Naive thymus-derived CD4-positive, alpha-beta T cell (primary cell): ENCODE data around the gene LIPK. TPM values are rescaled to one million over a fixed set of nuclear protein-coding genes. Genes with fewer than 3 reads are reported as not detected.

Experiments
- ATAC-seq: fragments of 150-1000 bp; cut with Tn5 transposase; 2 replicates; pipeline ENCODE4 v1.10.0; 2021; ENCODE audit warnings: mild to moderate bottlenecking, moderate library complexity
- CTCF ChIA-PET: fragments of 350-600 bp; sonication (Branson Sonifier 250); formaldehyde crosslinking; loops from one replicate; lab custom pipeline; 2021; ENCODE audit warnings: antibody characterized with exemption; lab: Charles Lee
- POLR2A ChIA-PET: fragments of 350-600 bp; sonication (Branson Sonifier 250); formaldehyde crosslinking; loops from one replicate; lab custom pipeline; 2021; ENCODE audit warnings: antibody characterized with exemption, inconsistent platforms; lab: Charles Lee
- DNase-seq, 9 donors: peaks; one replicate each; pipeline versions ENCODE4 v3.0.0 to v3.0.0-alpha.2; 2020 to 2022; ENCODE audit warnings: mixed read lengths in 1 of 9
- H3K27ac ChIP-seq: one replicate; pipeline ENCODE4 v1.7.0; 2013; ENCODE audit warnings: mild to moderate bottlenecking, low read depth, low read length, moderate library complexity
- H3K27me3 ChIP-seq, 2 donors: one replicate each; pipeline ENCODE4 v1.7.0; 2013; ENCODE audit warnings: low read length in 2 of 2, mild to moderate bottlenecking in 2 of 2, moderate library complexity in 2 of 2; ENCODE audit not compliant: control insufficient read depth in 2 of 2, insufficient read depth in 2 of 2
- H3K36me3 ChIP-seq, 3 experiments: 1 replicate in 2 of 3; 2 replicates in 1 of 3; pipeline ENCODE4 v1.7.0; 2013; ENCODE audit warnings: low read length in 3 of 3, mild to moderate bottlenecking in 3 of 3, moderate library complexity in 1 of 3; ENCODE audit not compliant: insufficient read depth in 3 of 3, control insufficient read depth in 2 of 3
- H3K4me1 ChIP-seq, 2 donors: one replicate each; pipeline ENCODE4 v1.7.0; 2013; ENCODE audit warnings: low read length in 2 of 2, mild to moderate bottlenecking in 2 of 2, moderate library complexity in 1 of 2; ENCODE audit not compliant: control insufficient read depth in 2 of 2, insufficient read depth in 2 of 2
- H3K4me3 ChIP-seq: 2 replicates; pipeline ENCODE4 v1.7.0; 2013; ENCODE audit warnings: mild to moderate bottlenecking, low read length
- H3K9me3 ChIP-seq, 3 experiments: 1 replicate in 2 of 3; 2 replicates in 1 of 3; pipeline ENCODE4 v1.7.0; 2013; ENCODE audit warnings: low read length in 3 of 3; ENCODE audit not compliant: control insufficient read depth in 2 of 3
- H3K27ac Mint-ChIP-seq, 9 donors: one replicate each; pipeline ENCODE4 v1.8.0; 2020 to 2022; ENCODE audit warnings: mixed read lengths in 9 of 9, mild to moderate bottlenecking in 8 of 9, moderate library complexity in 5 of 9, inconsistent platforms in 2 of 9
- H3K27me3 Mint-ChIP-seq, 5 donors: one replicate each; pipeline ENCODE4 v1.8.0; 2021 to 2022; ENCODE audit warnings: mixed read lengths in 5 of 5, mild to moderate bottlenecking in 1 of 5
- H3K36me3 Mint-ChIP-seq, 5 donors: one replicate each; pipeline ENCODE4 v1.8.0; 2020 to 2022; ENCODE audit warnings: mixed read lengths in 5 of 5, mild to moderate bottlenecking in 3 of 5, inconsistent platforms in 1 of 5
- H3K4me1 Mint-ChIP-seq, 7 donors: one replicate each; pipeline ENCODE4 v1.8.0; 2020 to 2022; ENCODE audit warnings: mixed read lengths in 7 of 7, mild to moderate bottlenecking in 3 of 7, inconsistent platforms in 1 of 7
- H3K4me3 Mint-ChIP-seq, 10 donors: one replicate each; pipeline ENCODE4 v1.8.0; 2020 to 2022; ENCODE audit warnings: mild to moderate bottlenecking in 10 of 10, mixed read lengths in 10 of 10, moderate library complexity in 6 of 10, inconsistent platforms in 2 of 10
- H3K9me3 Mint-ChIP-seq, 11 donors: one replicate each; pipeline ENCODE4 v1.8.0; 2020 to 2022; ENCODE audit warnings: mixed read lengths in 11 of 11, mild to moderate bottlenecking in 4 of 11, inconsistent platforms in 1 of 11, moderate library complexity in 1 of 11
- intact Hi-C, 2 donors: fragments of 100-400 bp; cut with micrococcal nuclease; formaldehyde crosslinking; loops; one replicate each; pipeline ENCODE4 v1.15.1; 2023
- polyA plus RNA-seq, 2 donors: library from polyadenylated mRNA; unstranded; fragments of 300-500 nt; fragmentation: Illumina TruSeq; gene quantifications; one replicate each; pipeline ENCODE4 v1.2.3, GENCODE V29; 2021
- total RNA-seq, 6 experiments: library from RNA in 5 of 6; stranded (reverse) in 5 of 6; gene quantifications; 1 replicate in 5 of 6; 2 replicates in 1 of 6; pipeline ENCODE4 v1.2.3 and lab custom pipeline; 2021 to 2026

Gene LIPK
- total RNA-seq, result not detected
- polyA plus RNA-seq, result not detected
- not detected for total RNA-seq (lab: John Stamatoyannopoulos, UW)

GRCh38 chr10:88705958-88706357, at the start of gene LIPK:
Gene LIPK, plus strand, starts transcription at chr10:88706249. Its CDS starts 18,295 bp downstream, at chr10:88724544.
- DNase-seq (no peak), ATAC-seq (no peak)
- no peaks in the 10 kb centered on the region for H3K27me3 ChIP-seq
- H3K9me3 ChIP-seq, result no peaks in the 10 kb centered on the region
- Mint-ChIP-seq H3K4me1 (peaks cover 0 to 4% (median 0%) of the 10 kb centered on the region in 7 donors), H3K36me3 (no peaks in the 10 kb centered on the region), H3K27ac (peak within 1 kb of the TSS in 1 of 9 donors; percentile 5), H3K9me3 (no peaks in the 10 kb centered on the region), H3K4me3 (no peak within 1 kb of the TSS), H3K27me3 (peaks cover 0 to 27% (median 0%) of the 10 kb centered on the region in 5 donors)
- ChIA-PET CTCF (no interaction called here), POLR2A (no interaction called here)
- H3K27ac ChIP-seq, result no peak within 1 kb of the TSS
- H3K4me3 ChIP-seq, result no peak within 1 kb of the TSS
- intact Hi-C loops, result no loop called here
- no peaks in the 10 kb centered on the region for H3K4me1 ChIP-seq
- no peaks in the 10 kb centered on the region for H3K36me3 ChIP-seq

DNA sequence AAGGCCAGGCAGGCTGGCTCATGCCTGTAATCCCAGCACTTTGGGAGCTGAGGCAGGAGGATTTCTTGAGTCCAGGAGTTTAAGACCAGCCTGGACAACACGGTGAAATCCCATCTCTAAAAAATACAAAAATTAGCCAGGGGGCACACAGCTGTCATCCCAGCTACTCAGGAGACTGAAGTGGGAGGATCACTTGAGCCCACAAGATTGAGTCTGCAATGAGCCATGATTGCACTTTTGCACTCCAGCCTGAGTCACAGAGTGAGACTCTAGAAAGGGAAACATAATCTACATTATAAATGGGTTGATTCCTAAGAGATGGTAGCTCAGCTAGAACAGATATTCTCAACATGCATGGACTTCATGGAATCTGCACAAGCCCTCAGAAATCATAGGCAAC, 48.1 kb upstream of the LIPK start:
- no peaks in the 10 kb centered on the region for H3K36me3 Mint-ChIP-seq
- no peaks in the 10 kb centered on the region for H3K4me1 Mint-ChIP-seq
- CTCF ChIA-PET, result no interaction called here
- H3K4me3 Mint-ChIP-seq, result no peak overlapping the region
- H3K4me3 ChIP-seq, result no peak overlapping the region
- no peak overlapping the region for H3K27ac Mint-ChIP-seq
- no peaks in the 10 kb centered on the region for H3K9me3 ChIP-seq
- no peak for DNase-seq
- intact Hi-C loops, result no loop called here
- no peaks in the 10 kb centered on the region for H3K9me3 Mint-ChIP-seq
- no peak overlapping the region for H3K27ac ChIP-seq
- POLR2A ChIA-PET, result no interaction called here
- H3K27me3 ChIP-seq, result no peaks in the 10 kb centered on the region
- H3K4me1 ChIP-seq, result no peaks in the 10 kb centered on the region
- peaks cover 0 to 14% (median 5%) of the 10 kb centered on the region in 5 donors for H3K27me3 Mint-ChIP-seq
- no peaks in the 10 kb centered on the region for H3K36me3 ChIP-seq
- no peak for ATAC-seq

GRCh38 chr10:88659725-88660597, 46.1 kb upstream of the LIPK start:
- no peaks in the 10 kb centered on the region for H3K4me1 Mint-ChIP-seq

DNA sequence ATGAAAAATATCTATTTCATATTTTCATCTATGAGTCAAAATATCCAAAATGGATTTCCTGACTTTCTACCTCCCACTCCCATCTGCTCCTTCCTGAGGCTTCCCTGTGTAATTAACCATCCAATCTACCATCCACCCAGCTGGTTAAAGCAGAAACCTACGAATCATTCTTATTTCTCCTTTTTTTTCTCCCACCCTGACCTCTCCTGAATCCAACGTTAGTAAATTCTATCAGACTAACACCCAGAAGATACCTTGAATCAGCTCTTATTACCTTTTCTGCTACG, 45.5 kb upstream of the LIPK start:
- Mint-ChIP-seq H3K27me3 (peaks cover 0 to 14% (median 7%) of the 10 kb centered on the region in 5 donors), H3K27ac (no peak overlapping the region), H3K4me1 (no peaks in the 10 kb centered on the region), H3K9me3 (peaks cover 0 to 4% (median 0%) of the 10 kb centered on the region in 11 donors), H3K36me3 (no peaks in the 10 kb centered on the region), H3K4me3 (no peak overlapping the region)
- ATAC-seq (no peak), DNase-seq (no peak)
- Histone ChIP-seq H3K4me1 (no peaks in the 10 kb centered on the region), H3K27me3 (no peaks in the 10 kb centered on the region), H3K36me3 (no peaks in the 10 kb centered on the region), H3K27ac (no peak overlapping the region), H3K9me3 (no peaks in the 10 kb centered on the region), H3K4me3 (no peak overlapping the region)
- intact Hi-C loops, result no loop called here
- ChIA-PET POLR2A (interaction anchor here (0.6 kb wide), 1 partner anchor 983 kb away, joined by 4 read pairs; no protein-coding TSS in a partner anchor), CTCF (no interaction called here)

More at GRCh38 chr10:88659725-88660597, 46.1 kb upstream of the LIPK start:
- no peak overlapping the region for H3K27ac ChIP-seq
- Mint-ChIP-seq H3K27ac (no peak overlapping the region), H3K27me3 (peaks cover 1 to 14% (median 7%) of the 10 kb centered on the region in 5 donors), H3K9me3 (peaks cover 0 to 4% (median 0%) of the 10 kb centered on the region in 11 donors), H3K4me3 (no peak overlapping the region), H3K36me3 (no peaks in the 10 kb centered on the region)
- H3K9me3 ChIP-seq, result no peaks in the 10 kb centered on the region
- H3K4me1 ChIP-seq, result no peaks in the 10 kb centered on the region
- no peaks in the 10 kb centered on the region for H3K36me3 ChIP-seq
- CTCF ChIA-PET, result no interaction called here
- ATAC-seq (no peak), DNase-seq (no peak)
- intact Hi-C loops, result no loop called here
- H3K27me3 ChIP-seq, result no peaks in the 10 kb centered on the region
- POLR2A ChIA-PET, result interaction anchor here (0.6 kb wide), 1 partner anchor 984 kb away, joined by 4 read pairs; no protein-coding TSS in a partner anchor
- H3K4me3 ChIP-seq, result no peak overlapping the region

DNA sequence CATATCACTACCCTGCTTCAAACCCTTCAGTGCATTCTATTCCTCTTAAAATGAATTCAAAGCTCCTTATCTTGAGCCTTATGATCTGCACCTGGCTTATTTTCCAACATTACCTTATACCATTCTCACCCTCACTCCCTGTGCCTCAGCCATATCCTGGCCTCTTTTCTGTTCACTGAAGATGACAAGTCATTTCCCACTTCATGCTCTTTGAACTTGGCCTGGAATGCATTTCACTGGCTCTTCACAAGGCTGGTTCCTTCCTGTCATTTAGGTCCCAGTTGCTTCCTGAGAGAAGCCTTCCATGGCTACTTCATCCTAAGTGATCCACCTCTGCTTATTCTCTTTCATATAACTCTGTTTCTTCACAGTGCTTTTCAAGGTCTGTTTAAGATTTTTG, 45.0 kb upstream of the LIPK start:
- peaks cover 0 to 14% (median 7%) of the 10 kb centered on the region in 5 donors for H3K27me3 Mint-ChIP-seq
- no peaks in the 10 kb centered on the region for H3K4me1 Mint-ChIP-seq
- Histone ChIP-seq H3K27ac (no peak overlapping the region), H3K36me3 (no peaks in the 10 kb centered on the region), H3K4me3 (no peak overlapping the region), H3K27me3 (no peaks in the 10 kb centered on the region), H3K4me1 (no peaks in the 10 kb centered on the region), H3K9me3 (no peaks in the 10 kb centered on the region)
- H3K4me3 Mint-ChIP-seq, result no peak overlapping the region
- H3K9me3 Mint-ChIP-seq, result peaks cover 0 to 4% (median 0%) of the 10 kb centered on the region in 11 donors
- H3K27ac Mint-ChIP-seq, result no peak overlapping the region
- ChIA-PET CTCF (no interaction called here), POLR2A (interaction anchor here (0.6 kb wide), 1 partner anchor 983 kb away, joined by 4 read pairs; no protein-coding TSS in a partner anchor)
- DNase-seq (no peak), ATAC-seq (no peak)
- H3K36me3 Mint-ChIP-seq, result no peaks in the 10 kb centered on the region
- intact Hi-C loops, result no loop called here

DNA sequence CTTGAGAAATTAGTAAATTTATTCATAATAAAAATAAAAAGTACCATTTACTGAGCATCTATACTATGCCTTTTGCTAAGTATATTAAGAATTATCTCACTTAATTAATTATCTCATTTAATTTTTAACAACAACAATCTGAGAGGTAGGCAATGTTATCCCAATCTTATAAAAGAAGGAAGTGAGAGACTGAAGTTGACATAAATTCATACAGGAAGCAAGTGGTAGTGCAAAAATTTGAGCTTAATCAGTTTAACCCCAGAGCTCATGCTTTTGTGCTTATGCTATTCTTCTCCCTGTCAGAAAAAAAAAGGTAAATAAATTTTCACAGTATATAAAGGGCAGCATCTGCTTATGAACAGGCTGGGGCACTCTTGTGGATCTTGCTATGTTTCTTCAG, 44.5 kb upstream of the LIPK start:
- H3K36me3 Mint-ChIP-seq, result no peaks in the 10 kb centered on the region
- peaks cover 0 to 14% (median 7%) of the 10 kb centered on the region in 5 donors for H3K27me3 Mint-ChIP-seq
- no peak overlapping the region for H3K27ac ChIP-seq
- no peak for DNase-seq
- ChIA-PET CTCF (interaction anchor here (0.6 kb wide), 1 partner anchor 32 kb away, joined by 3 read pairs; no protein-coding TSS in a partner anchor), POLR2A (no interaction called here)
- H3K9me3 Mint-ChIP-seq, result peaks cover 0 to 4% (median 0%) of the 10 kb centered on the region in 11 donors
- H3K4me3 ChIP-seq, result no peak overlapping the region
- no peak overlapping the region for H3K27ac Mint-ChIP-seq
- no peak for ATAC-seq
- intact Hi-C loops, result no loop called here
- H3K27me3 ChIP-seq, result no peaks in the 10 kb centered on the region
- no peaks in the 10 kb centered on the region for H3K4me1 Mint-ChIP-seq
- H3K4me3 Mint-ChIP-seq, result no peak overlapping the region
- no peaks in the 10 kb centered on the region for H3K36me3 ChIP-seq
- H3K4me1 ChIP-seq, result no peaks in the 10 kb centered on the region
- H3K9me3 ChIP-seq, result no peaks in the 10 kb centered on the region
